Stimulated activated CD8-positive, alpha-beta memory T cell treated with anti-CD3 and anti-CD28 coated beads, Interleukin-7, amount 100 ng/mL, for 1 hour (primary cell): ENCODE data around the gene PPIL3.
"Not testable (repeated sequence)": the region's sequence is repeated elsewhere in the genome, so short reads cannot be mapped to it uniquely, and the experiment has no call there.

ENCODE experiments used
- DNase-seq, 2 donors: peaks; one replicate each; pipeline ENCODE4 v3.0.0-alpha.2; 2020; ENCODE audit warnings: low read depth in 2 of 2

Gene PPIL3

GRCh38 chr2:200888704-200889625 is at the start of gene PPIL3, which contains the start of gene NIF3L1:
TSS of gene PPIL3 (minus strand) at chr2:200889077. CDS start at chr2:200887615, 1,462 bp downstream.
TSS of gene NIF3L1 (plus strand) at chr2:200889371. CDS start at chr2:200891944, 2,573 bp downstream.
- DNase-seq: peak; percentile 90 to 92

- no peak for DNase-seq
These were observed 42.2 kb upstream of the PPIL3 start for GRCh38 chr2:200930947-200931626.

- no peak for DNase-seq
These were observed 40.7 kb upstream of the PPIL3 start for GRCh38 chr2:200929334-200930249.

GRCh38 chr2:200922439-200922838 is 33.6 kb upstream of the PPIL3 start:
- DNase-seq: no peak

- no peak for DNase-seq
These were observed 24.8 kb upstream of the PPIL3 start for GRCh38 chr2:200913654-200914053.

GRCh38 chr2:200909958-200910357 is 21.1 kb upstream of the PPIL3 start:
- no peak for DNase-seq

- no peak for DNase-seq
These were observed 16.9 kb upstream of the PPIL3 start for GRCh38 chr2:200905618-200906296.

- peak; percentile 45 for DNase-seq
These were observed 12.7 kb upstream of the PPIL3 start for GRCh38 chr2:200901459-200902072.

GRCh38 chr2:200899482-200899881 is 10.6 kb upstream of the PPIL3 start:
- no peak for DNase-seq

GRCh38 chr2:200881715-200882249 is 7.1 kb downstream of the PPIL3 start:
- DNase-seq: not testable (repeated sequence)

GRCh38 chr2:200878289-200878880 is 10.5 kb downstream of the PPIL3 start:
- no peak for DNase-seq

- no peak for DNase-seq
These were observed 11.4 kb downstream of the PPIL3 start for GRCh38 chr2:200877443-200877842.

- no peak for DNase-seq
These were observed 15.3 kb downstream of the PPIL3 start for GRCh38 chr2:200873560-200873959.

- DNase-seq: no peak
These were observed 17.7 kb downstream of the PPIL3 start for GRCh38 chr2:200871151-200871550.

GRCh38 chr2:200869014-200869413 is 19.9 kb downstream of the PPIL3 start:
- no peak for DNase-seq

GRCh38 chr2:200864176-200865034 is 24.5 kb downstream of the PPIL3 start, which contains the start of gene CLK1:
TSS of gene CLK1 (minus strand) at chr2:200864658. CDS start at chr2:200861862, 2,796 bp downstream.
- DNase-seq: peak; percentile 94

- no peak for DNase-seq
These were observed 25.1 kb downstream of the PPIL3 start for GRCh38 chr2:200863782-200864175.

GRCh38 chr2:200862532-200863000 is 26.3 kb downstream of the PPIL3 start:
- DNase-seq: no peak
